CD4-positive, alpha-beta T cell treated with Interleukin-15 for 1 hour (primary cell): ENCODE data around the gene VPS37C.
"Not testable (repeated sequence)": the region's sequence is repeated elsewhere in the genome, so short reads cannot be mapped to it uniquely, and the experiment has no call there.

Source experiments
- DNase-seq: peaks from one replicate; pipeline ENCODE4 v3.0.0-alpha.2; 2020

The VPS37C gene

GRCh38 chr11:61161190-61162091 is at the start of gene VPS37C:
Gene VPS37C, minus strand, starts transcription at chr11:61161426. Its CDS starts 22,597 bp downstream, at chr11:61138829.
- DNase-seq: peak; percentile 95

GRCh38 chr11:61210629-61211028 is 49.4 kb upstream of the VPS37C start:
- DNase-seq: not testable (repeated sequence)

- not testable (repeated sequence) for DNase-seq
These were observed 46.5 kb upstream of the VPS37C start for GRCh38 chr11:61207636-61208310.

- DNase-seq: not testable (repeated sequence)
These were observed 43.4 kb upstream of the VPS37C start for GRCh38 chr11:61204502-61205059.

GRCh38 chr11:61203873-61204272 is 42.6 kb upstream of the VPS37C start:
- not testable (repeated sequence) for DNase-seq

GRCh38 chr11:61202950-61203746 is 41.9 kb upstream of the VPS37C start, which contains the start of gene PGA3:
Gene PGA3, plus strand, starts transcription at chr11:61203515. Its CDS starts 50 bp downstream, at chr11:61203565.
- DNase-seq: not testable (repeated sequence)

GRCh38 chr11:61201476-61201875 is 40.2 kb upstream of the VPS37C start:
- no peak for DNase-seq

GRCh38 chr11:61198948-61199523 is 37.8 kb upstream of the VPS37C start:
- DNase-seq: no peak

- DNase-seq: no peak
These were observed 37.1 kb upstream of the VPS37C start for GRCh38 chr11:61198361-61198760.

GRCh38 chr11:61195719-61196118 is 34.5 kb upstream of the VPS37C start:
- no peak for DNase-seq

- no peak for DNase-seq
These were observed 33.9 kb upstream of the VPS37C start for GRCh38 chr11:61194981-61195695.

GRCh38 chr11:61194169-61194671 is 33.0 kb upstream of the VPS37C start:
- no peak for DNase-seq

- DNase-seq: no peak
These were observed 32.4 kb upstream of the VPS37C start for GRCh38 chr11:61193596-61193995.

GRCh38 chr11:61189933-61190332 is 28.7 kb upstream of the VPS37C start:
- no peak for DNase-seq

GRCh38 chr11:61187505-61188130 is 26.4 kb upstream of the VPS37C start:
- DNase-seq: peak; percentile 75

GRCh38 chr11:61186504-61186903 is 25.3 kb upstream of the VPS37C start:
- no peak for DNase-seq

- DNase-seq: no peak
These were observed 22.4 kb upstream of the VPS37C start for GRCh38 chr11:61183645-61184044.

- no peak for DNase-seq
These were observed 20.3 kb upstream of the VPS37C start for GRCh38 chr11:61181489-61181888.

GRCh38 chr11:61180205-61180604 is 19.0 kb upstream of the VPS37C start:
- not testable (repeated sequence) for DNase-seq

- DNase-seq: no peak
These were observed 15.2 kb upstream of the VPS37C start for GRCh38 chr11:61176446-61176845.

GRCh38 chr11:61174949-61175348 is 13.7 kb upstream of the VPS37C start:
- DNase-seq: no peak
